GM21619 (cell line): ENCODE measurements around the gene KTN1.

Experiments used
- ATAC-seq: cut with Tn5 transposase; IDR thresholded peaks from one replicate; pipeline ENCODE4 v1.9.1; 2021; ENCODE audit not compliant: unreplicated experiment

KTN1 gene

DNA sequence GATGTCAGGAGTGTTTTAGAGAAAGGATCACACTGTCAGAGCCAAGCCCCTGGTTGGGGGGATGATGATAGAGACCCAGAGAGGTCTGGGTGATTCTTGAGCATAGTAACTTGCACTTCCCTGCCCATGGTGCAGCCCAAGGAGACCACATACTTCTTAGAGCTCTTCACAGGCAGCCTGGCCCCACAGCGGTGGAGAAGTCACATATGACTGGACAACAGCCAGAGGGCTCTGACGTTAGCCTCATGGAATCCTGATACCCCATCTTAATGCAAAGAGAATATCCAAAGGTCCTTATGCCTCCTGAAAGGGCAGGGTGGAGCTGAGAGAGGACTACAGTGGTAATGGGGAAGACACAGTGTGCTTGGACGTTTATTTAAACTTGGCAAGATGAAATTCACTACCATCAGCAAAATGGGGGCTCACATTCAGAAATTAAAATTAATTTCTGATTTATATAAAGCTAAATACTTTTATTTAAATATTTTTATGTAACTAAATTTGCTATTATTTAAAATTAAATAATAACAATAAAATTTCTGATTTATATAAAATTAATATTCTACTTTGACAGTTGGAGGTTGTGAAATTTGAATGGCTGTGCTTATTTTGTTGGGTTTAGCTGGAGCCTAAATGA is 131.3 kb downstream of the KTN1 start:
- ATAC-seq, result no peak

GRCh38 chr14:55712491-55712890 is 132.5 kb downstream of the KTN1 start:
- no peak for ATAC-seq

DNA sequence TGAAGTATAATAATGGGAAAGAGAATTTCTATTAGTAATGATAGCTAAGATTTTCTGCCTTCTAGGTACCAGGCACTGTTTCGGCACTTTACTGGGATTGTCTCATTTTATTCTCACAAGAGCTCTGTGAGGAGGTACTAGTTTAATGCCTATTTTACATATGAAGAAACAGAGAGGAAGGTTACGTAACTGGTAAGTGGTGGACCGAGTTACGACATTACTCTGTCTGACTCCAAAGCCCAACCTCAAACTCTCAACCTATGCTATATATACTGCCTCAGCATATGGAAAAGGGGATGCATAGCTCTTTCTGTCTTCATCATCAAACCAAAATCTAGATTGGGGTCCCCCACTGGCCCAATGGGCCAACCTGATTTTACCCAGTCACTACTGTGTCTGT is 133.5 kb downstream of the KTN1 start:
- ATAC-seq, result no peak

DNA sequence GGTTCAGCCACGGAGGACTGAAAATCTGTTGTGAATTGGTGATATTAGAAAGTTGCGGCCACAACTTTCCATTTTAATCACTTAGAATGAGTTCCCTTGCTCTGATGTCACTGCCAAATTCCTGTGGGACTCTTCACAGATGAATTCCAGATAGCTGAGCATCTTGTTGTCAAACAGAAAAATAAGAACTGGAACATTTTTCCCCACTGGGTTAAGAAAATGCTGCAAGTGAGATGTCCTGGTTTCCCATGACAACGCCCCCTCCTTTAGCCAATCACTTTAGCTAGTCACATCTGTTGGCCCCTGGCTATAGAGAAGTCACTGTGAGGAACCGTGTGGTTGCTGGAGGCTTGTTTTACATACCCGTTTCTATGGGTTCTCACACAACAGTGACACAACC is 135.9 kb downstream of the KTN1 start:
- peak; percentile 86 for ATAC-seq

- no peak for ATAC-seq
Observed at GRCh38 chr14:55717621-55718020, 137.6 kb downstream of the KTN1 start.

DNA sequence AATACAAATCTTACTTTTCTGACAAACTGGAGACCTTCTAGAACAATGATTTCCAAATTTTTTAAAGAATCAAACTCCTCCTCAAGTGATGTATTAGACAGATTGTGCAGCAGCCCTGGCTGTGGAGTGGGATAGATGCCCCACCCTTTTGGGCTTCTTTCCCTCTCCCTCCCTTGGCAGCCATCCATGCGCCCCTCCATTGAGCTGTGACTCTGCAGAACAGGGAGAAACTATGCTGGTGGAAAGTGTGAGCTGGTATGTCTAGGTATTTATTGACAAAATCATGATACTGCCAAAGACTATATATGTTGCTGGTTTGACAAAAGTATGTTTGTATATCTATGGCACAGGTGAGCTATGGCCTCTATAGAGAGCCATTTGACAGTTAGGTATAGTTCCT is 138.5 kb downstream of the KTN1 start:
- ATAC-seq, result no peak

DNA sequence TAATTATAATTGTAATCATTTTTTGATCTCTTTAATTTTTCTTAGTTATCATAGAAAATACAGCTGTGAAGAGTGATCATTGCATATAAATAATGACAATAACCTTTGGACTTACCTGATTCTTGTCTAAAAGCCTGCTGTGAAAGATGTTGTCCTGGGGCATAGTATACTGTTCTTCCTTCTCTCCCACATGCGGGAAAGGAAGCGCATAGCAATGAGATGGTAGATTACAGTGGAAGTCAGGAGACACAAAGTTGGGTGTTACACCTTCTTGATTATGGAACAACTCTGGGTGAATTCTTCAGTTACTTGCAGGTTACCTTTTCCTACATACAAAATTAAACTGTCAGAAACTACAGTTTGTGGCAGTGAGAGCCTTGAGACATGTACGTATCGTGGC is 140.8 kb downstream of the KTN1 start:
- ATAC-seq, result no peak

- ATAC-seq, result no peak
Observed at GRCh38 chr14:55721353-55721752, 141.3 kb downstream of the KTN1 start.

- ATAC-seq, result no peak
Observed at GRCh38 chr14:55722054-55722453, 142.0 kb downstream of the KTN1 start.

GRCh38 chr14:55724736-55725135 is 144.7 kb downstream of the KTN1 start:
- ATAC-seq, result peak; percentile 73

GRCh38 chr14:55730592-55731310 is 150.7 kb downstream of the KTN1 start:
- no peak for ATAC-seq

GRCh38 chr14:55731311-55731872 is 151.4 kb downstream of the KTN1 start:
- no peak for ATAC-seq

GRCh38 chr14:55731881-55732498 is 152.0 kb downstream of the KTN1 start:
- ATAC-seq, result no peak

DNA sequence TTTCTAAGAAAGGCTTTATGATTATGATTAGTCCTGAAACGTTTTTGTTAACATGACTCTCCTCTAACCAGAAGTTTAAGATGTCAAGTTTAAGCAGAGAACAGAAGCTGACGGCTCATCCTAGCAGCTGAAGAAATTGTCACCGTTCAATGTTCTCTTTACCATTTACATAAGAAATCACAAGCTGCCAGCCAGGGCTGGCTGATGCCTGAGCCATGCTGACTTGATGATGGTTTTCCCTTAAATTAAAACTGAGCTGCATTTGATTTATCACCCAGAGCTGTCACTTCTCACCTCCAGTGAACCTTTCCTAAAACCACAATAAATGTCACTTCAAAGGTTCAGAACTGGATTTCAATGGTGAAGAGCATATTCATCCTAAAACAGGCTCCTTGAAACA is 153.6 kb downstream of the KTN1 start:
- ATAC-seq, result no peak
